DMS114 treated with DMSO at 0.1 percent for 48 hours (cell line): ENCODE measurements around the gene FBRSL1.

Experiments used
- DNase-seq: peaks from one replicate; lab custom pipeline; 2025; ENCODE audit not compliant: unreplicated experiment; lab: John Stamatoyannopoulos, UW

The FBRSL1 gene

GRCh38 chr12:132537836-132538662 lies 48.1 kb downstream of the FBRSL1 start:
- DNase-seq = no peak

GRCh38 chr12:132538663-132538990 lies 48.7 kb downstream of the FBRSL1 start:
- no peak for DNase-seq

- DNase-seq = no peak
Measured at GRCh38 chr12:132539016-132539773, 49.2 kb downstream of the FBRSL1 start.

GRCh38 chr12:132540436-132540835 lies 50.5 kb downstream of the FBRSL1 start:
- DNase-seq = no peak

GRCh38 chr12:132541200-132541599 lies 51.2 kb downstream of the FBRSL1 start:
- DNase-seq = no peak

GRCh38 chr12:132541996-132542395 lies 52.0 kb downstream of the FBRSL1 start:
- no peak for DNase-seq

- no peak for DNase-seq
Measured at GRCh38 chr12:132542661-132543060, 52.7 kb downstream of the FBRSL1 start.

- no peak for DNase-seq
Measured at GRCh38 chr12:132543298-132544079, 53.5 kb downstream of the FBRSL1 start.

- DNase-seq = no peak
Measured at GRCh38 chr12:132544080-132544397, 54.1 kb downstream of the FBRSL1 start.

GRCh38 chr12:132544498-132544897 lies 54.5 kb downstream of the FBRSL1 start:
- no peak for DNase-seq

GRCh38 chr12:132545164-132545953 lies 55.4 kb downstream of the FBRSL1 start:
- no peak for DNase-seq

- DNase-seq = no peak
Measured at GRCh38 chr12:132545955-132546354, 56.0 kb downstream of the FBRSL1 start.

GRCh38 chr12:132546647-132547046 lies 56.7 kb downstream of the FBRSL1 start:
- no peak for DNase-seq

GRCh38 chr12:132547205-132547740 lies 57.3 kb downstream of the FBRSL1 start:
- no peak for DNase-seq

GRCh38 chr12:132548430-132549058 lies 58.6 kb downstream of the FBRSL1 start:
- no peak for DNase-seq

- DNase-seq = no peak
Measured at GRCh38 chr12:132549059-132549458, 59.1 kb downstream of the FBRSL1 start.

GRCh38 chr12:132550014-132550802 lies 60.3 kb downstream of the FBRSL1 start:
- DNase-seq = no peak

- DNase-seq = no peak
Measured at GRCh38 chr12:132550830-132551640, 61.1 kb downstream of the FBRSL1 start.

- no peak for DNase-seq
Measured at GRCh38 chr12:132551641-132552031, 61.7 kb downstream of the FBRSL1 start.
